Measurements from ENCODE around the gene BRME1. TPM values are rescaled to one million over a fixed set of nuclear protein-coding genes. Genes with fewer than 3 reads are reported as not detected.

Gene BRME1
- polyA plus RNA-seq, 3 donors, result 0.05 to 0.28 TPM; not detected in 1

DNA sequence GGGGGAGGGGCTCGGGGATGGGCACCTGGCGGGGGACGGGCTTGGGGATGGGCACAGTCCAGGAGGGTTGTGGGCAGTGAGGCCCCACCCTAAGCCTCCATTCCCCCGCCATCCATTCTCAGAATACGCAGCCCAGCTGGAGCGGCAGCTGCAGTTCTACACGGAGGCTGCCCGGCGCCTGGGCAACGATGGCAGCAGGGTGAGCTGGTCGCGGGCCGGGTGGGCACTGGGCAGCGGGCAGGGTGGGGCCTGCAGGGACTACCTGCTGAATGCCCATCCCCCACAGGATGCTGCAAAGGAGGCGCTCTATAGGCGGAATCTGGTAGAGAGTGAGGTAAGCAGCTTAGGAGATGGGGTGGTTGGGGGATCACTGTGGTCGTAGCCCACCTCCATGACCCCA lies 24.0 kb upstream of the BRME1 start:
- no peak overlapping the region for H3K4me2 ChIP-seq (replicated peaks; ENCODE audit: extremely low read depth, low read length, poor library complexity, severe bottlenecking)
- peaks cover 33 to 42% of the 10 kb centered on the region in 2 donors for H3K36me3 ChIP-seq (replicated peaks in 1 of 2; ENCODE audit: control insufficient read depth in 1 of 2, insufficient read depth in 2 of 2, low read length in 2 of 2)
- no peak overlapping the region for H3K9ac ChIP-seq (ENCODE audit: insufficient read depth, low read length, poor library complexity, severe bottlenecking)
- no peaks in the 10 kb centered on the region for H3K79me2 ChIP-seq (ENCODE audit: insufficient read depth, low read length)
- intact Hi-C loops (cut with micrococcal nuclease), result no loop called here
- H3K36me3 Mint-ChIP-seq, result peaks cover 28 to 50% of the 10 kb centered on the region in 2 donors
- DNase-seq, result no peak
- peaks cover 15% of the 10 kb centered on the region for H3K4me1 Mint-ChIP-seq
- TF ChIP-seq, protein P1, sequence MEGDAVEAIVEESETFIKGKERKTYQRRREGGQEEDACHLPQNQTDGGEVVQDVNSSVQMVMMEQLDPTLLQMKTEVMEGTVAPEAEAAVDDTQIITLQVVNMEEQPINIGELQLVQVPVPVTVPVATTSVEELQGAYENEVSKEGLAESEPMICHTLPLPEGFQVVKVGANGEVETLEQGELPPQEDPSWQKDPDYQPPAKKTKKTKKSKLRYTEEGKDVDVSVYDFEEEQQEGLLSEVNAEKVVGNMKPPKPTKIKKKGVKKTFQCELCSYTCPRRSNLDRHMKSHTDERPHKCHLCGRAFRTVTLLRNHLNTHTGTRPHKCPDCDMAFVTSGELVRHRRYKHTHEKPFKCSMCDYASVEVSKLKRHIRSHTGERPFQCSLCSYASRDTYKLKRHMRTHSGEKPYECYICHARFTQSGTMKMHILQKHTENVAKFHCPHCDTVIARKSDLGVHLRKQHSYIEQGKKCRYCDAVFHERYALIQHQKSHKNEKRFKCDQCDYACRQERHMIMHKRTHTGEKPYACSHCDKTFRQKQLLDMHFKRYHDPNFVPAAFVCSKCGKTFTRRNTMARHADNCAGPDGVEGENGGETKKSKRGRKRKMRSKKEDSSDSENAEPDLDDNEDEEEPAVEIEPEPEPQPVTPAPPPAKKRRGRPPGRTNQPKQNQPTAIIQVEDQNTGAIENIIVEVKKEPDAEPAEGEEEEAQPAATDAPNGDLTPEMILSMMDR (IDR thresholded peaks at IDR 0.05), result no peak
- no peak overlapping the region for H3K27ac Mint-ChIP-seq
- H3K4me3 Mint-ChIP-seq, result no peak overlapping the region
- peaks cover 9 to 11% of the 10 kb centered on the region in 2 donors for H3K4me1 ChIP-seq (ENCODE audit: control insufficient read depth in 1 of 2, insufficient read depth in 2 of 2, low read length in 2 of 2)
- WGBS (ENCODE audit: insufficient coverage), result 93% methylated on average over 12 of the region's 17 CpGs
- H3K9me3 Mint-ChIP-seq, result no peaks in the 10 kb centered on the region
- no peaks in the 10 kb centered on the region for H4K20me1 ChIP-seq (ENCODE audit: insufficient read depth, low read length)
- H3K27ac ChIP-seq (ENCODE audit: low read depth in 1 of 2, low read length in 2 of 2), result no peak overlapping the region
- peaks cover 0 to 9% (median 3%) of the 10 kb centered on the region in 3 donors for H3K27me3 Mint-ChIP-seq (ENCODE audit: low read depth in 3 of 3)
- no peaks in the 10 kb centered on the region for H3K27me3 ChIP-seq (ENCODE audit: control insufficient read depth in 2 of 2, insufficient read depth in 2 of 2, low read length in 2 of 2)
- H2AFZ ChIP-seq (ENCODE audit: insufficient read depth, low read depth, low read length, poor library complexity, severe bottlenecking), result no peak overlapping the region
- no peaks in the 10 kb centered on the region for H3K9me3 ChIP-seq (replicated peaks in 1 of 2; ENCODE audit: control insufficient read depth in 1 of 2, insufficient read depth in 1 of 2, low read length in 2 of 2)
- H3K4me3 ChIP-seq (replicated peaks in 1 of 3; ENCODE audit: low read depth in 2 of 3, low read length in 3 of 3), result no peak overlapping the region

- Mint-ChIP-seq H3K9me3 (no peaks in the 10 kb centered on the region), H3K27me3 (ENCODE audit: low read depth in 3 of 3) (peaks cover 0 to 8% (median 0%) of the 10 kb centered on the region in 3 donors), H3K27ac (no peak overlapping the region), H3K36me3 (peaks cover 31 to 56% of the 10 kb centered on the region in 2 donors), H3K4me1 (peaks cover 15% of the 10 kb centered on the region), H3K4me3 (no peak overlapping the region)
- H4K20me1 ChIP-seq (ENCODE audit: insufficient read depth, low read length), result no peaks in the 10 kb centered on the region
- H3K4me2 ChIP-seq (replicated peaks; ENCODE audit: extremely low read depth, low read length, poor library complexity, severe bottlenecking), result no peak overlapping the region
- WGBS (ENCODE audit: insufficient coverage), result 92% methylated on average over 11 of the region's 12 CpGs
- H3K27me3 ChIP-seq (ENCODE audit: control insufficient read depth in 2 of 2, insufficient read depth in 2 of 2, low read length in 2 of 2), result no peaks in the 10 kb centered on the region
- no peaks in the 10 kb centered on the region for H3K79me2 ChIP-seq (ENCODE audit: insufficient read depth, low read length)
- TF ChIP-seq, protein P1 (IDR thresholded peaks at IDR 0.05), result no peak
- H3K36me3 ChIP-seq (replicated peaks in 1 of 2; ENCODE audit: control insufficient read depth in 1 of 2, insufficient read depth in 2 of 2, low read length in 2 of 2), result peaks cover 38 to 48% of the 10 kb centered on the region in 2 donors
- no peaks in the 10 kb centered on the region for H3K9me3 ChIP-seq (replicated peaks in 1 of 2; ENCODE audit: control insufficient read depth in 1 of 2, insufficient read depth in 1 of 2, low read length in 2 of 2)
- no peak overlapping the region for H3K27ac ChIP-seq (ENCODE audit: low read depth in 1 of 2, low read length in 2 of 2)
- H3K9ac ChIP-seq (ENCODE audit: insufficient read depth, low read length, poor library complexity, severe bottlenecking), result no peak overlapping the region
- peaks cover 9 to 11% of the 10 kb centered on the region in 2 donors for H3K4me1 ChIP-seq (ENCODE audit: control insufficient read depth in 1 of 2, insufficient read depth in 2 of 2, low read length in 2 of 2)
- H2AFZ ChIP-seq (ENCODE audit: insufficient read depth, low read depth, low read length, poor library complexity, severe bottlenecking), result no peak overlapping the region
- H3K4me3 ChIP-seq (replicated peaks in 1 of 3; ENCODE audit: low read depth in 2 of 3, low read length in 3 of 3), result no peak overlapping the region
- intact Hi-C loops (cut with micrococcal nuclease), result no loop called here
- no peak for DNase-seq
Measured at GRCh38 chr19:13929340-13929739, 23.4 kb upstream of the BRME1 start.

Data from CD14-positive monocyte (primary cell).